ENCODE data around the gene HIVEP3. TPM values are rescaled to one million over a fixed set of nuclear protein-coding genes. Genes with fewer than 3 reads are reported as not detected.

Gene HIVEP3
- total and polyA plus RNA-seq, 2 experiments from 2014 or later, result 0.57 to 5.9 TPM

- DNase-seq (ENCODE audit: low spot score), result no peak
- no peak overlapping the region for H2AFZ ChIP-seq
- no peaks in the 10 kb centered on the region for H3K9me3 ChIP-seq (ENCODE audit: low read depth)
- WGBS (ENCODE audit: low lambda C conversion rate, missing lambda C conversion rate), result 63% methylated on average over 4 of the region's 4 CpGs
- no peak overlapping the region for H3K4me3 ChIP-seq
- H3K27ac ChIP-seq, result peak overlapping the region; percentile 69
- H3K36me3 ChIP-seq (replicated peaks; ENCODE audit: insufficient read depth, low read depth), result no peaks in the 10 kb centered on the region
- H3K4me1 ChIP-seq (ENCODE audit: insufficient read depth), result peaks cover 72% of the 10 kb centered on the region
- TF ChIP-seq CTCF (IDR thresholded peaks at IDR 0.05; ENCODE audit: poor library complexity) (no peak), EZH2 (IDR thresholded peaks at IDR 0.05; ENCODE audit: borderline replicate concordance) (no peak)
- H3K79me2 ChIP-seq, result no peaks in the 10 kb centered on the region
- H3K27me3 ChIP-seq, result no peaks in the 10 kb centered on the region
- peak overlapping the region; percentile 70 for H3K4me2 ChIP-seq
- no peaks in the 10 kb centered on the region for H3K9me2 ChIP-seq (replicated peaks; ENCODE audit: insufficient read depth)
- H4K20me1 ChIP-seq (ENCODE audit: insufficient read depth, poor library complexity, severe bottlenecking), result no peaks in the 10 kb centered on the region
Observed at GRCh38 chr1:41486053-41486370, 432.7 kb downstream of the HIVEP3 start.

- Histone ChIP-seq H3K27ac (peak overlapping the region; percentile 69), H3K36me3 (replicated peaks; ENCODE audit: insufficient read depth, low read depth) (no peaks in the 10 kb centered on the region), H2AFZ (no peak overlapping the region), H3K9me3 (ENCODE audit: low read depth) (no peaks in the 10 kb centered on the region), H3K4me3 (no peak overlapping the region), H3K4me1 (ENCODE audit: insufficient read depth) (peaks cover 72% of the 10 kb centered on the region), H3K27me3 (no peaks in the 10 kb centered on the region), H3K9me2 (replicated peaks; ENCODE audit: insufficient read depth) (no peaks in the 10 kb centered on the region), H4K20me1 (ENCODE audit: insufficient read depth, poor library complexity, severe bottlenecking) (no peaks in the 10 kb centered on the region), H3K79me2 (no peaks in the 10 kb centered on the region), H3K4me2 (no peak overlapping the region)
- TF ChIP-seq EZH2phosphoT487 (IDR thresholded peaks at IDR 0.05; ENCODE audit: low read depth, severe bottlenecking, unreplicated experiment), result no peak
- TF ChIP-seq CTCF (IDR thresholded peaks at IDR 0.05; ENCODE audit: poor library complexity), result no peak
- TF ChIP-seq EZH2 (IDR thresholded peaks at IDR 0.05; ENCODE audit: borderline replicate concordance), result no peak
- WGBS (ENCODE audit: low lambda C conversion rate, missing lambda C conversion rate), result 40% methylated on average over 5 of the region's 5 CpGs
- DNase-seq (ENCODE audit: low spot score), result peak; percentile 68
Observed at GRCh38 chr1:41485605-41486004, 433.1 kb downstream of the HIVEP3 start.

- 80% methylated on average over 18 of the region's 27 CpGs for WGBS (ENCODE audit: low lambda C conversion rate, missing lambda C conversion rate)
Observed at GRCh38 chr1:41484402-41485241, 434.1 kb downstream of the HIVEP3 start, which contains the start of gene EDN2. Gene EDN2 (minus strand): TSS chr1:41484683. CDS start chr1:41484601, 82 bp downstream.

More at GRCh38 chr1:41484402-41485241, 434.1 kb downstream of the HIVEP3 start, which contains the start of gene EDN2:
- Histone ChIP-seq H3K27ac (peak within 1 kb of the TSS; percentile 73), H2AFZ (no peak within 1 kb of the TSS), H3K4me3 (no peak within 1 kb of the TSS), H3K4me1 (ENCODE audit: insufficient read depth) (peaks cover 76% of the 10 kb centered on the region), H3K4me2 (peak within 1 kb of the TSS; percentile 20), H3K79me2 (no peaks in the 10 kb centered on the region), H3K36me3 (replicated peaks; ENCODE audit: insufficient read depth, low read depth) (no peaks in the 10 kb centered on the region), H4K20me1 (ENCODE audit: insufficient read depth, poor library complexity, severe bottlenecking) (no peaks in the 10 kb centered on the region), H3K9me3 (ENCODE audit: low read depth) (no peaks in the 10 kb centered on the region), H3K9me2 (replicated peaks; ENCODE audit: insufficient read depth) (no peaks in the 10 kb centered on the region), H3K27me3 (no peaks in the 10 kb centered on the region)
- DNase-seq (ENCODE audit: low spot score), result no peak
- TF ChIP-seq CTCF (IDR thresholded peaks at IDR 0.05; ENCODE audit: poor library complexity) (peak; percentile 12), EZH2phosphoT487 (IDR thresholded peaks at IDR 0.05; ENCODE audit: low read depth, severe bottlenecking, unreplicated experiment) (no peak)
